A549 (cell line): Measurements from ENCODE around the gene CD300H. TPM values are rescaled to one million over a fixed set of nuclear protein-coding genes. Genes with fewer than 3 reads are reported as not detected.
"Not testable (repeated sequence)": the region's sequence is repeated elsewhere in the genome, so short reads cannot be mapped to it uniquely, and the experiment has no call there.

Experiments used
- ATAC-seq, 2 experiments: fragments of 200-7000 bp in 1 of 2; fragments of >200 bp in 1 of 2; cut with Nextera tagmentation in 1 of 2; cut with Tn5 transposase in 1 of 2; 3 replicates each; pipeline versions ENCODE4 v1.8.0 to v1.9.1; 2018 to 2020; ENCODE audit warnings: mild to moderate bottlenecking in 1 of 2, moderate library complexity in 1 of 2
- CTCF ChIA-PET: fragments of 300-600 bp; sonication (Branson Sonifier 250); formaldehyde crosslinking; extraction: SDS; loops from one replicate; lab custom pipeline; 2021; ENCODE audit warnings: antibody characterized with exemption, inconsistent platforms; lab: Yijun Ruan, JAX
- POLR2A ChIA-PET: fragments of 350-600 bp; formaldehyde crosslinking; extraction: SDS; loops from one replicate; lab custom pipeline; 2021; ENCODE audit warnings: antibody characterized with exemption, inconsistent platforms; lab: Yijun Ruan, JAX
- DNase-seq, 2 experiments: peaks; one replicate each; pipeline versions ENCODE4 v3.0.0 to v3.0.0-alpha.2; 2011 to 2016; ENCODE audit warnings: low read depth in 1 of 2, low spot score in 1 of 2
- FAIRE-seq: peaks from 2 replicates; lab custom pipeline; 2011; peaks lifted over from hg19 to GRCh38; lab: Jason Lieb, UNC
- H3K27ac ChIP-seq, 2 experiments: fragments of >200 bp; sonication (Bioruptor Twin); formaldehyde crosslinking; 3 replicates each; pipeline ENCODE4 v1.5.1; 2016 to 2017
- H3K4me1 ChIP-seq: fragments of >200 bp; sonication (Bioruptor Twin); formaldehyde crosslinking; 3 replicates; pipeline ENCODE4 v1.6.1; 2016
- H3K4me2 ChIP-seq: fragments of >200 bp; sonication (Bioruptor Twin); formaldehyde crosslinking; 3 replicates; pipeline ENCODE4 v1.6.1; 2016
- H3K4me3 ChIP-seq: fragments of >200 bp; sonication (Bioruptor Twin); formaldehyde crosslinking; 3 replicates; pipeline ENCODE4 v1.5.1; 2016
- H3K9me3 ChIP-seq: fragments of >200 bp; sonication (Bioruptor Twin); formaldehyde crosslinking; 3 replicates; pipeline ENCODE4 v1.6.1; 2016
- CBX8 ChIP-seq: fragments of 200-600 bp; sonication (generic); IDR thresholded peaks from 2 replicates; pipeline ENCODE4 v1.6.1; 2016
- CEBPB ChIP-seq, 2 experiments: fragments of >200 bp in 1 of 2; sonication (Bioruptor Twin) in 1 of 2; formaldehyde crosslinking in 1 of 2; IDR thresholded peaks; 2 replicates each; pipeline ENCODE4 v1.6.1; 2012 to 2016
- CTCF ChIP-seq: fragments of >200 bp; sonication (Bioruptor Twin); formaldehyde crosslinking; IDR thresholded peaks from 3 replicates; pipeline ENCODE4 v1.5.1; 2016
- EHMT2 ChIP-seq: fragments of 200-600 bp; sonication (generic); IDR thresholded peaks from 2 replicates; pipeline ENCODE4 v1.6.1; 2016; ENCODE audit warnings: antibody characterized with exemption, low read depth, mild to moderate bottlenecking, moderate library complexity
- FOSB ChIP-seq: fragments of 250-450 bp; sonication (Bioruptor Pico); IDR thresholded peaks from 2 replicates; pipeline ENCODE4 v1.5.0; 2020; ENCODE audit warnings: mild to moderate bottlenecking, moderate library complexity
- FOSL2 ChIP-seq, 2 experiments: fragments of 450-650 bp in 1 of 2; fragments of >200 bp in 1 of 2; sonication (Bioruptor Twin) in 1 of 2; formaldehyde crosslinking; IDR thresholded peaks; 2 replicates each; pipeline versions ENCODE4 v1.5.0 to v1.6.1; 2016 to 2020; ENCODE audit warnings: mild to moderate bottlenecking in 1 of 2, moderate library complexity in 1 of 2
- FOXS1 ChIP-seq: fragments of 250-450 bp; sonication (Bioruptor Pico); IDR thresholded peaks from 2 replicates; pipeline ENCODE4 v1.5.0; 2020; ENCODE audit warnings: mild to moderate bottlenecking, moderate library complexity
- GATA3 ChIP-seq: IDR thresholded peaks from 2 replicates; pipeline ENCODE4 v1.6.1; 2012; ENCODE audit warnings: borderline replicate concordance
- HES2 ChIP-seq: fragments of >200 bp; sonication (Bioruptor Twin); formaldehyde crosslinking; IDR thresholded peaks from 2 replicates; pipeline ENCODE4 v1.6.1; 2016
- HEYL ChIP-seq: fragments of 250-450 bp; sonication (Bioruptor Pico); IDR thresholded peaks from 2 replicates; pipeline ENCODE4 v1.8.0; 2021; ENCODE audit warnings: mild to moderate bottlenecking, moderate library complexity
- JUN ChIP-seq, 2 experiments: fragments of >200 bp; sonication (Bioruptor Twin); formaldehyde crosslinking; IDR thresholded peaks; 2 replicates in 1 of 2; 3 replicates in 1 of 2; pipeline ENCODE4 v1.6.1; 2016 to 2017
- JUNB ChIP-seq: fragments of >200 bp; sonication (Bioruptor Twin); formaldehyde crosslinking; IDR thresholded peaks from 2 replicates; pipeline ENCODE4 v1.6.1; 2016
- KDM5A ChIP-seq: fragments of 200-600 bp; sonication (generic); IDR thresholded peaks from 2 replicates; pipeline ENCODE4 v1.6.1; 2016; ENCODE audit warnings: antibody characterized with exemption, mild to moderate bottlenecking
- MAFK ChIP-seq: fragments of 450-650 bp; IDR thresholded peaks from 2 replicates; pipeline ENCODE4 v1.6.1; 2014; ENCODE audit not compliant: partially characterized antibody
- MAZ ChIP-seq: fragments of 150-350 bp; IDR thresholded peaks from 2 replicates; pipeline ENCODE4 v1.6.1; 2014; ENCODE audit warnings: antibody characterized with exemption, low read depth, low read length, borderline replicate concordance
- NFE2L2 ChIP-seq: fragments of 150-350 bp; conservative IDR thresholded peaks from 2 replicates; pipeline ENCODE4 v1.6.1; 2014; ENCODE audit warnings: low read length
- NPAS2 ChIP-seq: fragments of 250-450 bp; sonication (Bioruptor Pico); IDR thresholded peaks from 2 replicates; pipeline ENCODE4 v1.8.0; 2022; ENCODE audit warnings: mild to moderate bottlenecking, moderate library complexity, borderline replicate concordance
- PHF8 ChIP-seq: fragments of 200-600 bp; sonication (generic); IDR thresholded peaks from 2 replicates; pipeline ENCODE4 v1.6.1; 2016; ENCODE audit warnings: low read depth, mild to moderate bottlenecking, antibody characterized with exemption, moderate library complexity, borderline replicate concordance
- POLR2A ChIP-seq: IDR thresholded peaks from 2 replicates; pipeline ENCODE4 v1.6.1; 2012; ENCODE audit warnings: mild to moderate bottlenecking, low read length
- RCOR1 ChIP-seq: fragments of 150-350 bp; IDR thresholded peaks from 2 replicates; pipeline ENCODE4 v1.6.1; 2014; ENCODE audit warnings: antibody characterized with exemption, low read length, low read depth
- REST ChIP-seq: fragments of 200-600 bp; sonication (generic); IDR thresholded peaks from 2 replicates; pipeline ENCODE4 v1.6.1; 2016; ENCODE audit warnings: antibody characterized with exemption, mild to moderate bottlenecking, moderate library complexity
- SMC3 ChIP-seq: fragments of >200 bp; sonication (Bioruptor Twin); formaldehyde crosslinking; IDR thresholded peaks from 3 replicates; pipeline ENCODE4 v1.6.1; 2018; ENCODE audit warnings: inconsistent platforms
- TP53 ChIP-seq: fragments of 250-450 bp; sonication (Bioruptor Pico); IDR thresholded peaks from 2 replicates; pipeline ENCODE4 v1.5.0; 2021; ENCODE audit warnings: mild to moderate bottlenecking, moderate library complexity
- WGBS: methylation state at CpG from one replicate; pipeline ENCODE4 v1.1.6; 2017; ENCODE audit errors: missing lambda C conversion rate; 5-methylcytosine and 5-hydroxymethylcytosine counted together
- polyA plus RNA-seq, 4 experiments: library from polyadenylated mRNA; depleted of rRNA in 3 of 4; stranded (reverse); fragments of >200 nt; fragmentation: RNase III in 1 of 4; extraction: RNeasy Plus Mini Kit Qiagen cat#74134 plus additional on column Dnase treatment in 1 of 4; gene quantifications; 2 replicates in 3 of 4; 3 replicates in 1 of 4; pipeline ENCODE4 v1.2.3, GENCODE V29; 2011 to 2017

CD300H gene
- polyA plus RNA-seq, 2 of the 4 experiments (the other 2 are of a cell fraction), result 0.50 TPM; not detected in 1

GRCh38 chr17:74565126-74565525 lies 2.2 kb downstream of the CD300H start (continued):
- TF ChIP-seq REST (no peak), JUN (IDR thresholded peaks at IDR 0.05) (no peak), PHF8 (no peak), JUNB (no peak)

- TF ChIP-seq POLR2A (no peak), NPAS2 (CRISPR knock-in tag) (no peak)
- Histone ChIP-seq H3K4me3 (no peak overlapping the region), H3K9me3 (no peaks in the 10 kb centered on the region; the same call in 2 of the 3 replicates), H3K4me2 (no peak overlapping the region), H3K4me1 (peaks cover 5% of the 10 kb centered on the region; the same call in 1 of the 3 replicates), H3K27ac (no peak overlapping the region)
- DNase-seq, result no peak
- WGBS, result 76% methylated on average over 1 of the region's 1 CpG
- ChIA-PET POLR2A (no interaction called here), CTCF (interaction anchor here (0.5 kb wide), 1 partner anchor 759 kb away, joined by 3 read pairs; no protein-coding TSS in a partner anchor)
- ATAC-seq, result no peak
- FAIRE-seq, result no peak
Measured at GRCh38 chr17:74563358-74563757, 4.0 kb downstream of the CD300H start.

GRCh38 chr17:74561586-74561985 lies 5.7 kb downstream of the CD300H start:
- Histone ChIP-seq H3K4me1 (no peaks in the 10 kb centered on the region), H3K27ac (no peak overlapping the region), H3K4me2 (no peak overlapping the region), H3K9me3 (no peaks in the 10 kb centered on the region), H3K4me3 (no peak overlapping the region)
- DNase-seq (no peak), ATAC-seq (no peak), FAIRE-seq (no peak)
- CTCF ChIA-PET, result interaction anchor here (1.1 to 1.5 kb wide), 4 partner anchors 11 to 95 kb away, joined by 3 to 7 read pairs (median 5); no protein-coding TSS in a partner anchor
- TF ChIP-seq MAZ (no peak), HES2 (no peak), FOXS1 (CRISPR knock-in tag) (no peak), CEBPB (IDR thresholded peaks at IDR 0.05) (no peak), CTCF (no peak), TP53 (no peak), GATA3 (no peak), CBX8 (no peak), HEYL (CRISPR knock-in tag) (no peak)
- WGBS, result 23% methylated on average over 3 of the region's 3 CpGs
- POLR2A ChIA-PET, result no interaction called here

- H3K4me1 ChIP-seq, result no peaks in the 10 kb centered on the region
- CTCF ChIA-PET, result interaction anchor here (0.6 to 1.4 kb wide), 2 partner anchors 191 to 1003 kb away, joined by 3 to 4 read pairs; no protein-coding TSS in a partner anchor
Measured at GRCh38 chr17:74558882-74559519, 8.3 kb downstream of the CD300H start.

GRCh38 chr17:74558402-74558801 lies 8.9 kb downstream of the CD300H start:
- H3K27ac ChIP-seq, ATAC-seq, FAIRE-seq, POLR2A ChIA-PET, H3K4me3 ChIP-seq, DNase-seq, H3K4me2 ChIP-seq, H3K9me3 ChIP-seq, H3K4me1 ChIP-seq: not testable (repeated sequence)
- CTCF ChIA-PET, result interaction anchor here (0.8 to 2.2 kb wide), 8 partner anchors 8 to 191 kb away, joined by 3 to 23 read pairs (median 4); partner anchors contain the start of genes CD300H, CD300LB and CD300LD
- WGBS, result 17% methylated on average over 4 of the region's 4 CpGs

More at GRCh38 chr17:74558882-74559519, 8.3 kb downstream of the CD300H start:
- TF ChIP-seq SMC3, result no peak
- no peak for TF ChIP-seq JUN (IDR thresholded peaks at IDR 0.05)
- TF ChIP-seq FOSB (CRISPR knock-in tag), result no peak
- TF ChIP-seq NFE2L2, result no peak
- TF ChIP-seq FOSL2 (IDR thresholded peaks at IDR 0.05), result no peak
- TF ChIP-seq FOSL2 (CRISPR knock-in tag; IDR thresholded peaks at IDR 0.05), result no peak
- no peak for TF ChIP-seq EHMT2
- TF ChIP-seq KDM5A, result no peak
- no peak for TF ChIP-seq RCOR1
- TF ChIP-seq MAFK, result no peak
- FAIRE-seq, result no peak
- H3K9me3 ChIP-seq, result no peaks in the 10 kb centered on the region
- ATAC-seq, result no peak
- no peak overlapping the region for H3K4me2 ChIP-seq
- no peak overlapping the region for H3K27ac ChIP-seq
- H3K4me3 ChIP-seq, result no peak overlapping the region
- POLR2A ChIA-PET, result no interaction called here
- DNase-seq, result no peak
- WGBS, result 42% methylated on average over 6 of the region's 6 CpGs
